Cardiac ventricle fibroblast (primary cell): ENCODE measurements around the gene RAB9B. TPM values are rescaled to one million over a fixed set of nuclear protein-coding genes. Genes with fewer than 3 reads are reported as not detected.

ENCODE experiments used
- total RNA-seq: library from RNA; depleted of rRNA; stranded (reverse); fragments of >200 nt; gene quantifications from 2 replicates; pipeline ENCODE4 v1.2.3, GENCODE V29; 2015

Gene RAB9B, protein sequence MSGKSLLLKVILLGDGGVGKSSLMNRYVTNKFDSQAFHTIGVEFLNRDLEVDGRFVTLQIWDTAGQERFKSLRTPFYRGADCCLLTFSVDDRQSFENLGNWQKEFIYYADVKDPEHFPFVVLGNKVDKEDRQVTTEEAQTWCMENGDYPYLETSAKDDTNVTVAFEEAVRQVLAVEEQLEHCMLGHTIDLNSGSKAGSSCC
- total RNA-seq, result 0.83 and 1.7 TPM in 2 replicates

DNA sequence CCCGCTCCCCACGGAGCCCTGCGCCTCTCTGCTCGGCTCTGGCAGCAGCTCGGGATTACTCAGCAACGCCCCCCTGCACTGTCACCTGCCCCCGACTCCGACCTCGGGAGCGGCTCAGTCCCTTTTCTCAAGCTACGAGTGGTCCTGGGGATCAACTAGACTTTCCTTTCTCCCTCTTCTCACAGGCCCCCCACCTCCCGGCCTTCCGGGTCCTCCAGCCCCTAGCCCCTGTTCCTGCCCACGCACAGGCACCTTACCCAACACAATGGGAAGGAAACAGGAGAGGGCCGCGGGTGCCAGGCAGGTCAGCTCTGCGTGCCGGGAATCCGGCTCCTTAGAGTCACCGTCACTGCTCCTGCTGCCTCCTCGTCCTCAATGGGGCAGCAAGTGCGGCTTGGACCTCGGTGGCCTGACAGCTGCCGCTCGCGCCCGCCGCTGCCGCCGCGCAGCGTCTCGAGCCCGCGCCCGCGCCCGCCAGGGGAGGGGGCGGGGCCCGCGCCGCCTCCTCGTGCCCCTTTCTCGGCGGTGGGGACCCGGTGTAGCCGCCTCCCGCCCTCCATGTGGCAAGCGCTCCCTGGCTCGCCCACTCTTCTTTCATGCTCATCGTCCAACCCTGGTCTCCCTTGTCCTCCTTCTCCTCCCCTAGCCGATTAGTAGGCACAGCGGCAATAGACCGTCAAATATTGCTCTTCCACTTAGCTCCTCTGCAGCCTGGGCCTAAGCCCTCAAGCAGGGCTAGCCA, at the start of gene RAB9B:
Gene RAB9B (minus strand): TSS at position 455 of the 742 bp plus-strand sequence. CDS start 6,473 bp downstream, outside the sequence.

DNA sequence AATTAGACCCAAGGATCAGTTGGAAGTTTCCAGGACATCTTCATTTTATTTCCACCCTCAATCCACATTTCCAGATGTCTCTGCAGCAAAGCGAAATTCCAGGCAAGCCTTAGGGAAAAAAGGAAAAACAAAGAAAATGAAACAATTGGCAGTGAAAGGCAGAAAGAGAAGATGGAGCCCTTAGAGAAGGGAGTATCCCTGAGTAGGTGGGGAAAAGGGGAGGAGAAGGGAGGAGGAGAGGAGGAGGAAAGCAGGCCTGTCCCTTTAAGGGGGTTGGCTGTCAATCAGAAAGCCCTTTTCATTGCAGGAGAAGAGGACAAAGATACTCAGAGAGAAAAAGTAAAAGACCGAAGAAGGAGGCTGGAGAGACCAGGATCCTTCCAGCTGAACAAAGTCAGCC, 55.5 kb downstream of the RAB9B start, which contains the start of gene PLP1:
Gene PLP1 (plus strand): TSS at position 295 of the 400 bp plus-strand sequence. CDS start 156 bp downstream, outside the sequence.

Other genes starting within 250 kb of the RAB9B start
- 131 and 146 TPM in 2 replicates for gene TCEAL4, start 246.7 kb downstream of the RAB9B start, total RNA-seq
- 36.9 and 43.1 TPM in 2 replicates for gene TCEAL3, start 224.3 kb downstream of the RAB9B start, total RNA-seq
- gene TCEAL1, start 203.3 kb downstream of the RAB9B start, total RNA-seq, result 33.1 and 42.1 TPM in 2 replicates
- gene MORF4L2, start 145.6 kb downstream of the RAB9B start, total RNA-seq, result 479 and 500 TPM in 2 replicates
- gene TMEM31, start 121.3 kb downstream of the RAB9B start, total RNA-seq, result not detected in 2 replicates
- 4.9 and 9.0 TPM in 2 replicates for gene PLP1, start 55.4 kb downstream of the RAB9B start, total RNA-seq
- gene TMSB15B, start 130.4 kb upstream of the RAB9B start, total RNA-seq, result 1.1 and 1.2 TPM in 2 replicates
- not detected in 2 replicates for gene H2BW1, start 181.5 kb upstream of the RAB9B start, total RNA-seq
- gene H2BW2, start 207.7 kb upstream of the RAB9B start, total RNA-seq, result not detected in 2 replicates
- gene TMSB15C, start 244.0 kb upstream of the RAB9B start, total RNA-seq, result 0.73 and 2.2 TPM in 2 replicates